Lower lobe of right lung (tissue), 2 donors: ENCODE data around the gene NEBL. TPM values are rescaled to one million over a fixed set of nuclear protein-coding genes. Genes with fewer than 3 reads are reported as not detected.

Experiments used
- ATAC-seq, 2 donors: fragments of 200-7000 bp; cut with Tn5 transposase; one replicate each; pipeline ENCODE4 v1.9.1; 2020 to 2022; ENCODE audit warnings: mild to moderate bottlenecking in 2 of 2, moderate library complexity in 2 of 2
- DNase-seq: peaks from one replicate; pipeline ENCODE4 v3.0.0-alpha.2; 2020
- H3K27ac ChIP-seq: fragments of 200-600 bp; one replicate; pipeline ENCODE4 v1.8.0; 2022
- H3K27me3 ChIP-seq: fragments of 200-600 bp; one replicate; pipeline ENCODE4 v1.8.0; 2022; ENCODE audit warnings: low read depth
- H3K36me3 ChIP-seq: fragments of 200-600 bp; one replicate; pipeline ENCODE4 v1.8.0; 2022; ENCODE audit warnings: mild to moderate bottlenecking
- H3K4me1 ChIP-seq: fragments of 200-600 bp; one replicate; pipeline ENCODE4 v1.8.0; 2022
- H3K4me3 ChIP-seq: fragments of 200-600 bp; one replicate; pipeline ENCODE4 v1.8.0; 2022; ENCODE audit warnings: mild to moderate bottlenecking
- H3K9me3 ChIP-seq: fragments of 200-600 bp; one replicate; pipeline ENCODE4 v1.8.0; 2022
- intact Hi-C: fragments of 100-400 bp; cut with DNase I; formaldehyde crosslinking; loops from one replicate; pipeline ENCODE4 v1.11.0; 2022
- total RNA-seq: library from RNA; stranded (reverse); fragmentation: NEBNext Ultra II Directional; extraction: Animal tissue kit (Norgen Biotek cat#: 25700); gene quantifications from one replicate; pipeline ENCODE4 v1.2.1, GENCODE V29; 2021
- TF ChIP-seq, protein P1 (sequence below): fragments of 200-600 bp; IDR thresholded peaks from one replicate; pipeline ENCODE4 v1.8.0; 2022; ENCODE audit warnings: antibody characterized with exemption, mild to moderate bottlenecking
- donor health status: DM: no; HTN: yes; CAD: no; lungs with severe emphysema.

Gene NEBL
- total RNA-seq, 1 donor from 2014 or later, result 96.4 TPM

DNA sequence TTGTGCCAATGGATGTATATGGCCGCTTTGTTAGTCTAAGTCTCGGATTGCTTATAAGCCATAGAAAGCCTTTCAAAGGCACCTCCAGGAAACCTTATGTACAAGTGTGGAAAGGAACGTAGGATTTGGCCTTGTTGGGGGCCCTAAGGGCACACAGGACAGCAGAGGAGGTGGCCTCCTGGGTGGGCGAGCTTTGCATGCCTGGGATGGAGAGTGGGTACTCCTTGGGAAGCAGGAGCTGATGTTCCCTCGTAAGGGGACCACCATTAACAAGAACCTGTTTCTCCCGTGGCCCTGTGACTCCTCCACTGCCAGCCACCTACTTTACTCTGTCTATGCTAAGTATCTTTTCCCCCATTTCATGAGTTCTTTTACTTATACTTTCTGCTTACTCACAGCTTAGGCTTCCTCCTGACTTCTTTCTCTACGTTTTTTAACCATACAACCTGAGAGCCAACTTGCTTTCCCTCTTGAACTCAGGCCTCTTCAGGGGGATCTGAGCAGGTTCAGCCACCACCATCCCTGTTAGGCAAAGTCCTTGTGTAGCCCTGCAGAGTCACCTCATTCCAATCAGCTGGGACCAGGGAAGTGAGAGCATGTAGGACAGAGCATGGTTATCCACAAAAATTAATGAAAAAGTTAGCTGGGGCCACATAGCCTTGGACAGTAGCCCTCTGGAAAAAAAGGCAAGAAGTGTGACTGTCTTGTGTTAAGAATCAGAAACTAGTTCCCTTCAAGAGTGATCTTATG, 118.9 kb downstream of the NEBL start:
- Histone ChIP-seq H3K4me1 (no peaks in the 10 kb centered on the region), H3K27me3 (no peaks in the 10 kb centered on the region), H3K36me3 (no peaks in the 10 kb centered on the region), H3K9me3 (no peaks in the 10 kb centered on the region), H3K4me3 (no peak overlapping the region), H3K27ac (no peak overlapping the region)
- TF ChIP-seq, protein P1, sequence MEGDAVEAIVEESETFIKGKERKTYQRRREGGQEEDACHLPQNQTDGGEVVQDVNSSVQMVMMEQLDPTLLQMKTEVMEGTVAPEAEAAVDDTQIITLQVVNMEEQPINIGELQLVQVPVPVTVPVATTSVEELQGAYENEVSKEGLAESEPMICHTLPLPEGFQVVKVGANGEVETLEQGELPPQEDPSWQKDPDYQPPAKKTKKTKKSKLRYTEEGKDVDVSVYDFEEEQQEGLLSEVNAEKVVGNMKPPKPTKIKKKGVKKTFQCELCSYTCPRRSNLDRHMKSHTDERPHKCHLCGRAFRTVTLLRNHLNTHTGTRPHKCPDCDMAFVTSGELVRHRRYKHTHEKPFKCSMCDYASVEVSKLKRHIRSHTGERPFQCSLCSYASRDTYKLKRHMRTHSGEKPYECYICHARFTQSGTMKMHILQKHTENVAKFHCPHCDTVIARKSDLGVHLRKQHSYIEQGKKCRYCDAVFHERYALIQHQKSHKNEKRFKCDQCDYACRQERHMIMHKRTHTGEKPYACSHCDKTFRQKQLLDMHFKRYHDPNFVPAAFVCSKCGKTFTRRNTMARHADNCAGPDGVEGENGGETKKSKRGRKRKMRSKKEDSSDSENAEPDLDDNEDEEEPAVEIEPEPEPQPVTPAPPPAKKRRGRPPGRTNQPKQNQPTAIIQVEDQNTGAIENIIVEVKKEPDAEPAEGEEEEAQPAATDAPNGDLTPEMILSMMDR, result no peak
- DNase-seq (no peak), ATAC-seq (peak in 1 of 2 donors; percentile 34)
- intact Hi-C loops, result no loop called here

DNA sequence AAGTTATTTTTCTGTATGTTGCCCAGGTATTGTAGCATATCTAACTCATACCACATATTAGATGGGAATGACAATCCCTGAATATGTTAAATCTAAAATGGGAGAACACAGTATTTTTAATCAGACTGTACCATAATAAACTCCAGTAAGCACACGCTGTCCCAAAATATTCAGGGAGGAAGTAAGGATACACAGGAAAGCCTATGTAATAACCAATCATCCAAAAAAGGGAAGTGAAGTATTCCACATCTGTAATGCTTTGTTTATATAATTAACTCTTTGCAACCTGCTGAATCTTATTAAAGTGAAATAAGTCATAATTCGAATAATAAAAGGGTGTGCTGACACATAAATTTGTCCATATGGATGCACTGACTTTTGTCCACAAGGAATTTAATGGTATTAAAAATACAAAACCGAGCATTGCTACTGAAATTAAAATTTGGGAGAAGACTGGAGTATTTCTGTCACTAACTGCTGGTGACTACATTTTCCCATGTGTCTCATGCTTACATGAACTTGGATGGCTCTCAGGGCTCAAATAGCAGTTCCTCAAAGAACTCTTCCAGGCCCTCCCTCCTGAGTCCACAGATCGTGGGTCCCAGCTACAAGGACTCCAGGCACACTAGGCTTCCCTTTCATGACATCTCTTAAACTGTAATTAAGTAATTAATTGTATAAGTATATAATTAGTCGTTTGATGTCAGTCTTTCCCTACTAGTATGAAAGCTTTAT, 120.6 kb downstream of the NEBL start:
- Histone ChIP-seq H3K4me3 (no peak overlapping the region), H3K27me3 (no peaks in the 10 kb centered on the region), H3K4me1 (no peaks in the 10 kb centered on the region), H3K36me3 (no peaks in the 10 kb centered on the region), H3K27ac (no peak overlapping the region), H3K9me3 (no peaks in the 10 kb centered on the region)
- TF ChIP-seq, protein P1, result no peak
- no peak for DNase-seq
- intact Hi-C loops, result no loop called here
- ATAC-seq, result peak in 1 of 2 donors; percentile 21

DNA sequence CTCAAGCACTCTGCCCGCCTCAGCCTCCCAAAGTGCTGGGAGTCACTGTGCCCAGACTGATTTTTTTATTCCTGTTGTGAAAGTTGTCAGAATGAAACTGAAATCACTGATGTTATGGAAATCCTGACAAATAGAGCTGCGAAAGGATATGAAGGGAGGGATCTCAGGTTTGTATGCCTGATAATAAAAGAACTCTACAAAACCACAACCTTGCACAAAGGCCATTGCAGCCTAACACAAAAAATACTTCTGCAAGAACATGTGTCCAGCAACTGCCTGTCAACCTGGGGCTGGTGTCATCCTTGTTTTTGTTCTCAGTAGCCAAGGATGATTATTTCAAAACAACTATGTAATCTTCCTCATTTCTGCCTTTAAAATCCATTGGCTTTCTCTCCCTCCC, 126.1 kb downstream of the NEBL start:
- intact Hi-C loops, result no loop called here
- no peak overlapping the region for H3K4me3 ChIP-seq
- ATAC-seq, result no peak
- H3K27me3 ChIP-seq, result no peaks in the 10 kb centered on the region
- H3K9me3 ChIP-seq, result no peaks in the 10 kb centered on the region
- H3K4me1 ChIP-seq, result no peaks in the 10 kb centered on the region
- DNase-seq, result no peak
- no peak overlapping the region for H3K27ac ChIP-seq
- TF ChIP-seq, protein P1, result no peak
- H3K36me3 ChIP-seq, result no peaks in the 10 kb centered on the region

DNA sequence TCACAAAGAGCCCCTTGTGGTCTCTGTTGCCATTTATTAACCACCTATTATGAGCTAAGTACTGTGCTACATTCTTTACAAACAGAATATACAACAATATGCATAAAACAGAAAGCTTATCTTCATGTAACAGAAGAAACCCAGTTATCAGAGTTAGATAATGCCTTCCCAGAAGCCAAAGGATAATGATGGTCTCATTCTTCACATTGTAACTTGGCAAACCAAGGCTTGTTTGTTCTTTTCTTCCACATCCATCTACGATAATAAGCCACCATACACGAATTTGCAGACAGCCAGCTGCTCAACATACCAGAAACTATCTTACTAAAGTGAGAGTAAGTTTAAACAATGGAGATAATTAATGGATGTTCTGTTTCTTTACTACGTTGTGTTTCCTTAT, 127.6 kb downstream of the NEBL start:
- ATAC-seq (no peak), DNase-seq (no peak)

DNA sequence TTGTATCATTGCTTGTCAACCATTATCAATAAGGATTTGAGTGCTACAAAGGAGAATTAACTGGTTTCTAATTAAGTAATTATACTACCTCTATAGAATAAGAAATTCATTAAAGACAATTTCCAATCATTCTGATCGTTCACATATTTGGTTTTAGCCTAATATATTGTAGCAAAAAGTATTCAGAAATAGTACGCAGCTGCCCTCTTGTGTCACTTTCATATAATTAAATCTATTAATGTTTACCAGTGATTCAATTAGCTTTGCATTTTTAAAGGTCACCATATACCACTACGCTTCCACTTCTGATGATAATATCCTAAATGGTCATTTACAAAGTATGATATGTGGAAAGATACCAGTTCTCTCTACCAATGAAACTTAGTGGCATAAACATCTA, 128.3 kb downstream of the NEBL start:
- intact Hi-C loops, result no loop called here

More for the DNA sequence above, 127.6 kb downstream of the NEBL start:
- Histone ChIP-seq H3K27ac (no peak overlapping the region), H3K36me3 (no peaks in the 10 kb centered on the region), H3K4me1 (no peaks in the 10 kb centered on the region), H3K4me3 (no peak overlapping the region), H3K9me3 (no peaks in the 10 kb centered on the region), H3K27me3 (no peaks in the 10 kb centered on the region)
- TF ChIP-seq, protein P1, result no peak
- intact Hi-C loops, result no loop called here

More for the DNA sequence above, 128.3 kb downstream of the NEBL start:
- Histone ChIP-seq H3K4me1 (no peaks in the 10 kb centered on the region), H3K4me3 (no peak overlapping the region), H3K27me3 (no peaks in the 10 kb centered on the region), H3K36me3 (no peaks in the 10 kb centered on the region), H3K9me3 (no peaks in the 10 kb centered on the region), H3K27ac (no peak overlapping the region)
- TF ChIP-seq, protein P1, result peak; percentile 29
- DNase-seq (no peak), ATAC-seq (no peak)
